Left renal cortex interstitium (tissue), 4 donors: ENCODE results near the gene ANKRD44. TPM values are rescaled to one million over a fixed set of nuclear protein-coding genes. Genes with fewer than 3 reads are reported as not detected.

Source experiments
- DNase-seq, 4 donors: peaks; one replicate each; pipeline ENCODE4 v3.0.0-alpha.2; 2013; ENCODE audit warnings: low read depth in 4 of 4, low spot score in 2 of 4, missing footprints in 1 of 4
- polyA plus RNA-seq, 4 donors: library from polyadenylated mRNA; unstranded; fragments of 120-200 nt; gene quantifications; one replicate each; pipeline ENCODE4 v1.2.1, GENCODE V29; 2013; ENCODE audit not compliant: insufficient read length in 4 of 4

The ANKRD44 gene
- polyA plus RNA-seq, 4 donors: 9.8 to 15.7 (median 12.6) TPM

GRCh38 chr2:196977507-196977906 lies 333.1 kb downstream of the ANKRD44 start:
- DNase-seq: no peak

- DNase-seq: no peak
Observed at GRCh38 chr2:196974970-196975369, 335.6 kb downstream of the ANKRD44 start.

- DNase-seq: no peak
Observed at GRCh38 chr2:196971574-196972279, 338.9 kb downstream of the ANKRD44 start.

GRCh38 chr2:196970099-196970498 lies 340.5 kb downstream of the ANKRD44 start:
- no peak for DNase-seq

- no peak for DNase-seq
Observed at GRCh38 chr2:196968516-196968915, 342.1 kb downstream of the ANKRD44 start.

GRCh38 chr2:196967775-196968174 lies 342.8 kb downstream of the ANKRD44 start:
- no peak for DNase-seq

GRCh38 chr2:196967116-196967515 lies 343.5 kb downstream of the ANKRD44 start:
- DNase-seq: peak in 3 of 4 donors; percentile 13 to 40 (median 29)

GRCh38 chr2:196966061-196966460 lies 344.5 kb downstream of the ANKRD44 start:
- DNase-seq: no peak

GRCh38 chr2:196965651-196966050 lies 344.9 kb downstream of the ANKRD44 start:
- no peak for DNase-seq

- no peak for DNase-seq
Observed at GRCh38 chr2:196963961-196964360, 346.6 kb downstream of the ANKRD44 start.

GRCh38 chr2:196963043-196963442 lies 347.5 kb downstream of the ANKRD44 start:
- no peak for DNase-seq

GRCh38 chr2:196962325-196962724 lies 348.3 kb downstream of the ANKRD44 start:
- DNase-seq: no peak

GRCh38 chr2:196961889-196962288 lies 348.7 kb downstream of the ANKRD44 start:
- DNase-seq: no peak

- no peak for DNase-seq
Observed at GRCh38 chr2:196959734-196960338, 350.7 kb downstream of the ANKRD44 start.

GRCh38 chr2:196959281-196959680 lies 351.3 kb downstream of the ANKRD44 start:
- no peak for DNase-seq

- DNase-seq: no peak
Observed at GRCh38 chr2:196957881-196958525, 352.6 kb downstream of the ANKRD44 start.

GRCh38 chr2:196957442-196957841 lies 353.1 kb downstream of the ANKRD44 start:
- DNase-seq: no peak

- no peak for DNase-seq
Observed at GRCh38 chr2:196956069-196956468, 354.5 kb downstream of the ANKRD44 start.

- DNase-seq: no peak
Observed at GRCh38 chr2:196955036-196955435, 355.5 kb downstream of the ANKRD44 start.

- no peak for DNase-seq
Observed at GRCh38 chr2:196954001-196954400, 356.6 kb downstream of the ANKRD44 start.

GRCh38 chr2:196952936-196953335 lies 357.6 kb downstream of the ANKRD44 start:
- DNase-seq: no peak

- no peak for DNase-seq
Observed at GRCh38 chr2:196951973-196952372, 358.6 kb downstream of the ANKRD44 start.
